Endometrial microvascular endothelial cells (primary cell): ENCODE measurements around the gene ESM1. TPM values are rescaled to one million over a fixed set of nuclear protein-coding genes. Genes with fewer than 3 reads are reported as not detected.
"Not testable (repeated sequence)": the region's sequence is repeated elsewhere in the genome, so short reads cannot be mapped to it uniquely, and the experiment has no call there.

Experiments
- in situ Hi-C: cut with HindIII; loops from 2 replicates; pipeline ENCODE4 v1.10.0; 2017; ENCODE audit warnings: low sequenced_read_pairs, low pct_unique_long_range_greater_than_20kb; ENCODE audit errors: inconsistent ontology term
- total RNA-seq: library from RNA; depleted of rRNA; stranded (reverse); fragments of >200 nt; gene quantifications from one replicate; pipeline ENCODE4 v1.2.3, GENCODE V29; 2015; ENCODE audit errors: inconsistent ontology term

ESM1 gene, protein sequence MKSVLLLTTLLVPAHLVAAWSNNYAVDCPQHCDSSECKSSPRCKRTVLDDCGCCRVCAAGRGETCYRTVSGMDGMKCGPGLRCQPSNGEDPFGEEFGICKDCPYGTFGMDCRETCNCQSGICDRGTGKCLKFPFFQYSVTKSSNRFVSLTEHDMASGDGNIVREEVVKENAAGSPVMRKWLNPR
- 365 TPM for total RNA-seq

DNA sequence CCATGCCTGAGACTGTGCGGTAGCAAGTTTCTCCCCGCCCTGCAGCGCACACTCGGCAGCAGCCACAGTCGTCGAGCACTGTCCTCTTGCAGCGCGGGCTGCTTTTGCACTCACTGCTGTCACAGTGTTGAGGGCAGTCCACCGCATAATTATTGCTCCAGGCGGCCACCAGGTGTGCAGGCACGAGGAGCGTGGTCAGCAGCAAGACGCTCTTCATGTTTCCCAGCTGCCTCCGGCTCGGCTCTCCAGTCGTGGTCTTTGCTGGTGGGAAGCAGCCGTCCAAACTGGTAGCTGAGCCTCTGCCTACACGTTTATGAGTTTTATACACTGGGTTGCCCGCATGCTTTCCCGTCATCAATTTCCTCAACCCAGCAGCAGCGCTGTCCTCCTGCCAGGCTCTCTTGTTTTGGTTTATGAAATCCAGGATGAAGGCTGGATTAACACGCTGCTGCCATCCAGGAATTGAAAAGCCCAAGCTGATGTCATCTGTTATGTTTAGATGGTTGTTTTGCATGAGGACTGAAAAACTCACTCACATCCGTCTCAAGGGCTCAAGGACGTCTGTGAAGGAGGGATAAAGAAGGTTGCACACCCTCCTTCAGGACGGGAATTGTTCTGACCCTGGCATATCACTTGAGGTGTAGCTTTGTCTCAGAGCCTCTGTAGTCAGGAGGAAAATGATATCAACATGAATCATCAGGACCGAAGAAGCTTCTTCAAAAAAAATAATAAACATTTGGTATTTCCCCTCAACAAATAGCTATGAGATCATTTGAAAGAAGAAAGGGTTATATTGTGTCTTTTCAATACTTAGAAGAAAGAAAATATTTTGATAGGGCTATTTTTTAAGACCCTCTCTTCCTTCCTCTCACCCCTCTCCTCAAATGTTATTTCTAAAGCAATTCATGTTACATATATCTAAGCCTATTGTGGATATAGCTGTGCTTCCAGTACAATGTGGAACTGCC, at the start of gene ESM1:
Gene ESM1, minus strand, starts transcription at position 293 of the 968 bp plus-strand sequence. Its CDS starts 76 bp downstream, at position 217.
- in situ Hi-C loops, result loop anchor here (25.0 kb wide), 1 partner anchor 152 kb away; no protein-coding TSS in a partner anchor

DNA sequence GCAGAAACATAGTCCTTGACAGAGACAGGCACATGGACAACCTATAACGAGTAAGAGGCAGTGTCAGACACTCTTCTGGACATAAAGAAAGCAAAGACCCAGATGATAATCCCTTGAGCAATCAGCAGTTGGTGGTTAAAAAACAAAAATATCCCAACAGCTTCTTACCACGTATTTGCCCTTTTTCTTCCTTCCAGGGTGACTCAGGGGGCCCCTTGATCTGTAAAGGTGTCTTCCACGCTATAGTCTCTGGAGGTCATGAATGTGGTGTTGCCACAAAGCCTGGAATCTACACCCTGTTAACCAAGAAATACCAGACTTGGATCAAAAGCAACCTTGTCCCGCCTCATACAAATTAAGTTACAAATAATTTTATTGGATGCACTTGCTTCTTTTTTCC, 48.2 kb upstream of the ESM1 start:
- in situ Hi-C loops, result no loop called here

DNA sequence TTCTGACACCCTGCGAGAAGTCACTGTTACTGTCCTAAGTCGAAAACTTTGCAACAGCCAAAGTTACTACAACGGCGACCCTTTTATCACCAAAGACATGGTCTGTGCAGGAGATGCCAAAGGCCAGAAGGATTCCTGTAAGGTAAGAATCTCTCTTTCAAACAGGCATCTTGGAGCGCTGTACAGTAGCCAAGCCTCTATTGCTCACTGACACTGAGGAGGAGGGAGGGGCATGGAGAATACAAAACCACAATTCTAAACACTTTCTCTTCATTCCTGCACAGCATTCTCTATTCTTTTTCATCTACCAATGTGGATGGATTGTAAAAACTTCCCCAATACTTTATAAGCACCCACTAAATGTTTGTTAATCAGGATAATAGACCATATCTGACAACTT, 46.1 kb upstream of the ESM1 start:
- in situ Hi-C loops, result no loop called here

DNA sequence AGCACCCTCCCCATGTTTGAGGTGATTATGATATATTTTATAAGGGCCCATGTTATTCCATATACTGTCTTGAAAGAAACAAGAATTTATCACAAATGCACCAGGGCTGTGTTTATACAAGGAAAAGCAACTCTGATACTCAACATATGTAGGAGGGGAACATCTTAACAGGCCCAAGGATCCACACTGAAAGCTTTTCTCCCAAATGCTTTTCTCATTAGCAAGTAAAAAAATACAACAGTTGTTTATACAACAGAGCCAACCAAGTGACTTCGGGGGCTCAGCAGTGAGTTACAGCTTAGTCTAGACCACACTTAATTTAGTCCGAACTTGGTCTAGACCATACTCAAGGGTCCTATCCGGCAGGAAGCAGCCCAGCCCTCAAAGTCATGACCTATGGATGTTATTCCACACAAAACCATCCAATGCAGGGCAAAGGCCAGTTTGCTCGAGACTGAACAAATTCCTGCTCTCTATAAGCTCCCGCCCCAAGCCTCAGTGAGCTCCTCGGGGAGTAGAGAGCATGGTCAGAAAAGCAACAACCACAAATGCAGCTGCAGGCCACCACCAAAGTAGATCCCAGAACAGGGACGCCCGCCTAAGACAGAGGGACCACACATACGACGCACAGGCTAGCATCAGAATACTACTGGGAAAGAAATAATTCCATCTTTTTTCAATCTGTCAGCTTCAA, 45.4 kb upstream of the ESM1 start:
- in situ Hi-C loops, result no loop called here

DNA sequence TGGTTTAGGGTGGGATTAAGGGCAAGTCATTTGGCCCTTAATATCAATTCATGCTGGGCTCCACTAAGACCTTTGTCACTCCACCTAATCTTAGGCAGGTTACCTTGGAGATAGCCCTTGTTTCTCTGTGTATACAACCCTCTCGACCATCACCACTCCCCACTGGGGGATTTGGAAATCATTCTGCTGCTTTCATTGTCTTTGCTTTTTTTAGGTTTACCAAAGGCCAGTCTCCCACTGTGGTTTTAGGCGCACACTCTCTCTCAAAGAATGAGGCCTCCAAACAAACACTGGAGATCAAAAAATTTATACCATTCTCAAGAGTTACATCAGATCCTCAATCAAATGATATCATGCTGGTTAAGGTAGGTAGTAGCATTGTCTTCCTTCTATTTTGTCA, 44.8 kb upstream of the ESM1 start:
- in situ Hi-C loops, result no loop called here

DNA sequence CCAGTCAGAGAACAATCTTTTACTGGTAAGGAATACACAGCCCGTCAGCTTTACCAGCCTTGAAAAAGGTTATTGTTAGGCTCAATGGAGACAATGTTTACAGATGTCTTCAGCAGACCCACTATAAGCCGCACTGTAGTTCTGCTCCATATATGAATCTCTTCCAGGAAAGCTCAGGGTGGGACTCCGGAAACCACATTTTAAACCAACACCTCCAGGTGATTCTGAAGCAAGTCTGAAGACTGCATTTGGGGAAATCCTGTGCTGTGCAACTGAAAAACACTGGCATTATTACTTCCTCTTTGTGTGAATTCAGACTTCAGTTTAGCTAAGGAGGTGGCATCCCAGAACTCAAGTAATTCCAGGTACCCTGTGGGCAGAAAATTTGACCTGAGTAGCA, 42.2 kb upstream of the ESM1 start:
- in situ Hi-C loops, result no loop called here

DNA sequence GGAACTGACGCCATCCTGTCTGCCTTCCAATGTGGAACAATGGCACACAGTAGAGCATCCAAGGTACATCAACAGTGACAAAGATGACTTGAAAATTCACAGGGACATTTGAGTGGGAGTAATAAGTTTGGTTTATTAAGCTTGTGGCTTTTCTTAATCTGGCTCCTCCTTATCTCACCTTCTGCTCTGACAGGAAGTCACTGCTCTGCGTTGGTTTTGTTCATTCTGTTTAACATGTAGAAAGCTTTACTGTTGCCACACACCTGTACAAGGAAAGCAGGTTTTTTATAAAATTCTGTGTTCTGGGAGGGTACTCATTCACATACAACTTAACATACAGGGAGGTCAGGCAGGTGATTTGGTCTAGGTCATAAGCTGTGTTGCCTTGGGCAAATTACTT, 37.1 kb upstream of the ESM1 start:
- in situ Hi-C loops, result no loop called here

DNA sequence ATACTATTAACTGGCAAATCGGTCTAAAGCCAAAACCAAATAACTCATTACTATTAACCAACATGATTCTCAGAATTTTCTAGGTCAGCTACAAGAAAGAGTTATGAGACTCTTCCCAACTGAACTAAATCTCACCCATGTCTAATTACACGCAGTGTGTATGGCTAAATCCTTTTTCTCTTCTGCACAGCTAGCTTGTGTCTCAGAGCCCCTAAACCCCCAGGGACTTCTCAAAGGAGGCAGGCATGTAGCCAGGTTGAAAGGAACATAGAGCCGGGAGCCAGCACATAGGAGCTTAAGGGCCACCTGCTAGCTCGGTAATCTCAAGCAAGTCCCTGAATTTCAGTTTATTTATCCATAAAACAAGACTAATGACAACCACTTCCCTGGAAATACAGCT, 36.4 kb upstream of the ESM1 start:
- in situ Hi-C loops, result no loop called here

DNA sequence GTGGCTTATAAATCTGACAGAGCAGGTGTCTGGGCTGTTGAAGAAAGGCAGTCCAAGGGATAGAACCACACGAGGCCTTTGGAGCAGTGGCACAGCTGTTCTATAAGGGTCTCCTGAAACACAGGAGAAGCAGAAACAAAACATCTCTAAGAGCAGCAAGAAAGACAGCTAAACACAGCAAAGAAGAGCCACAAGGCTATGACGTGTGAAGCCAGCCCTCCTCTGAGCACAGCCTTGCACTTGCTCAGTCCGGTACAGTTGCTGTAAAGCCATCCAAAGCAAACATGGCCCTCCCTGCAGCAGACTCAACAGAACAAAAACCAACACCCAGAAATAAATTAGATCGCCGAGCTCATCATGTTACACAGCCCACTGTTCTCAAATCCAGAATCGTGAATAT, 36.0 kb upstream of the ESM1 start:
- in situ Hi-C loops, result no loop called here

DNA sequence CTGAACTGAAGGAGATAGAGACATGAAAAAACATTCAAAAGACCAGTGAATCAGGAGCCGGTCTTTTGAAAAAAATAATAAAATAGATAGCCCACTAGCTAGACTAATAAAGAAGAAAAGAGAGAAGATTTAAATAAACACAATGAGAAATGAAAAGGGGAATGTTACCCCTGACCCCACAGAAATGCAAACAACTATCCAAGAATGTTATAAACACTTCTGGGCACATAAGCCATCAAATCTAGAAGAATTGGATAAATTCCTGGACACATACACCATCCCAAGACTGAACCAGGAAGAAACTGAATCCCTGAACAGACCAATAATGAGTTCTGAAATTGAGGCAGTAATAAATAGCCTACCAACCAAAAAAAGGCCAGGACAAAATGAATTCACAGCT, 24.8 kb upstream of the ESM1 start:
- in situ Hi-C loops, result not testable (repeated sequence)

DNA sequence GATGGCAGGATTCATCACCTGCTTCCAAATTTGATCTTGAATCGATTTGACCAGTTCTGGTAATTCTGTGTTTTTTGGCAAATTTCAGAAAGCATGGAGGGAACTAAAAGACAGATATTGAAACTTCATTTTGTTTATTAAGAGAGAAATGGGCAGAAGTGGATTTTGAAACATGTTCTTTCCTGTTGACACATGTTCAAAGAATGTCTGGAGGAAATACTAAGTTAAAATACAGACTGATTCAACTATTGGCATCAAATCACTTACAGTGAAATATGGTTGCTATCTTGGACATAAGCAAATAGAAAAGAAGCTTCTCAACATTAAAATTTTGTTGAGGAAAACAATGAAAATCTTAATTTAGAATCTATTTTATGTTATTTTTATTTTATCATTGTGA, 19.3 kb upstream of the ESM1 start:
- in situ Hi-C loops, result no loop called here

DNA sequence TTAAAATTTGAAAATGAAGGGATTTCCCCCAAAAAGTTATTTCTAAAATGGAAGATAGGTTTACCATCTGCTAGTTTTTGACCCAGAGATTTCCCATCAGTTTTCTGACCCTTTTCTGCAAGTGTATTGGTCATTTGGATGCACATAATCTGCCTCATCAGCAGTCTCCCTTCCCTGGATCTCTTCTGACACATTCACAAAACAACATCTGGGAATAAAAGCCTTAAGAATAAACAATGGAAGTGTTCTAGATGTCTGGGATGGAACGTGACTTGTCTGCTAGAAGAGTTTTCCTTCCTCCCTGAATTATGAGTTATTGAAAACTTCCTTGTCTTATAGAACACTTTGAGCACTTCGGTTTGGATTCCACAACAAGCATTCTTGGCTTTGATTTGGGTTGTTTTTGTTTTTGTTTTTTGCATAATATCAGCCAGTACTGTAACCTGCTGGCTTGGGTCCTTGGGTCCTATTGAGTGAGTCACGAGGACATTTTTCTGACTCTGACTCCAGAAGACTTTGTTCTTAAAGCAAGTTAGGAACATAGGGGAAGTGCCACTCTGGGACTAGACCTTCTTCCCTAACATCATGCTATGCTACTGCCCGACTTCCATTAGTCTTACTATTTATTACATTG, 18.2 kb upstream of the ESM1 start:
- in situ Hi-C loops, result no loop called here

DNA sequence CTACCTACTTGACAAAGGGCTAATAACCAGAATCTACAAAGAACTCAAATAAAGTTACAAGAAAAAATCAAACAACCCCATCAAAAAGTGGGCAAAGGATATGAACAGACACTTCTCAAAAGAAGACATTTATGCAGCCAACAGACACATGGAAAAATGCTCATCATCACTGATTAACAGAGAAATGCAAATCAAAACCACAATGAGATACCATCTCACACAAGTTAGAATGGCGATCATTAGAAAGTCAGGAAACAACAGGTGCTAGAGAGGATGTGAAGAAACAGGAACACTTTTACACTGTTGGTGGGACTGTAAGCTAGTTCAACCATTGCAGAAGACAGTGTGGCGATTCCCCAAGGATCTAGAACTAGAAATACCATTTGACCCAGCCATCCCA, 16.8 kb upstream of the ESM1 start:
- in situ Hi-C loops, result not testable (repeated sequence)

DNA sequence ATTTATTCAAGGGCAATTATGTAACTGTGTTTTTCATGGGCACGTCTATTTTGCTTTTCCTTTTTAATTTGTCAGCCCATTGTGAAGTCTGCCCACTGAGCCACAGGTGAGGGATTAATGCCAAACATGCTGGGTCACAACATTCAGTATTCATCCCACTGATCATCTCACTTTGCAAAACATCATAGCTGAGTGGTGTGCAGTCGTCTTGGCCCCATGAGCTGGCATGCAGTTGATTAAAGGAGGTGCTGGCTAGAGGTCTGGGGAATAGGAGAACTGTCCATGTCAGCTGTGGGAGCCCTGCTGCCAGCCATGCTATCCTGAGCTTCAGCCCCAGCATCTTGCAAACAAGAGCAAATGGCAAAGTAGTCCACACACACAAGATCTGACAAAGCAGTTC, 11.7 kb upstream of the ESM1 start:
- in situ Hi-C loops, result loop anchor here (25.0 kb wide), 1 partner anchor 140 kb away; no protein-coding TSS in a partner anchor

DNA sequence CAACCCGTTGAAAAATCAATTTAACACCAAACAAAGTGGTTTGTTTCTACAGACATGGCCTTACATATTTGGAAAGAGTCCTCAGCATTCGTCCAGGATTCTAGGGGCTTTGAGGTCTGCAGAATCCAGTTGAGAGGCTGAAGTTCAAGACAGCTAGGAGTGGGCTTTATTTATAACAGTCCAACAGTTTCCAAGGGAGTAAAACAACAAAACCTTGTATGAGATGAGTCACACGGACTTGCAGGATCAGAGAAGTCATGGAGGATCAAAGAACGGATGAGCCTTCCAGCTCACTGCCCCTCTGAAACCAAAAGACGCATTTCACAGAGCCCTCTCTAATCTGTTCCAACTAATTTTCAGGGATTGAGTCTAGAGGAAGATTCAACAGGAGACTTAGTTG, 11.1 kb upstream of the ESM1 start:
- in situ Hi-C loops, result loop anchor here (25.0 kb wide), 1 partner anchor 141 kb away; no protein-coding TSS in a partner anchor

DNA sequence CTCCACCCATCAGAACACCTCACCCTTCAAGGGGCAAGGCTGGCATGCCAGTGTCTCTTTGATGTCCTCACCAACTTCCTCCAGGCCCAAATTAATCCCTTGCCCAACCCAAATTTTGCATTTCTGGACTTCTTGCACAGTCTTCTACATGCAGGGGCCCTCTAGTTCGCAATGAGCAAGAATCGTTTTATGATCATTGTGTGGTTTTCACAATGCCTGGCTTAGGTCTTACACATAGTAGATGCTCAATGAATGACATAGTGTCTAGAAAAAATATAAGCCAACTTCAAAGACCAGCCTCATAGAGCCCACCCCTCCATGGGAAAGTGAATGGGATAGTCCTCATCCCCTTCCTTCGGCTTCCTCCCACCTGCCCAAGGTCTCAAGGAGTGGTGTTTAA, 9.8 kb upstream of the ESM1 start:
- in situ Hi-C loops, result loop anchor here (25.0 kb wide), 1 partner anchor 142 kb away; no protein-coding TSS in a partner anchor

DNA sequence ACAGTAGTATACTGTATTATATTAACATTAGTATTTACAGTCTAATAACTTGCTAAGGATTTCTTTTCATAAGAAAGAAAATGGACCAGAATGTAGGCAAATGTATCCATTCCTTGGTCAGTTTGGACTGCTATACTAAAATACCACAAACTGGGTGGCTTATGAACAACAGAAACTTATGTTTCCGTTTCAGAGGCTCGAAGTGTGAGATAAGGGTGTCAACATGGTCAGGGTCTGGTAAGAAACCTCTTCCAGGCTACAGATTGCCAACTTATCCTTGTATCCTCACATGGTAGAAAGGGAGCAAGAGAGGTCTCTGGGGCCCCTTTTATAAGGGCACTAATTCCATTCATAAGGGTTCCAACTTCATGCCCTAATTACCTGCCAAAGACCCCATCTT, 9.2 kb upstream of the ESM1 start:
- in situ Hi-C loops, result loop anchor here (25.0 kb wide), 1 partner anchor 143 kb away; no protein-coding TSS in a partner anchor

DNA sequence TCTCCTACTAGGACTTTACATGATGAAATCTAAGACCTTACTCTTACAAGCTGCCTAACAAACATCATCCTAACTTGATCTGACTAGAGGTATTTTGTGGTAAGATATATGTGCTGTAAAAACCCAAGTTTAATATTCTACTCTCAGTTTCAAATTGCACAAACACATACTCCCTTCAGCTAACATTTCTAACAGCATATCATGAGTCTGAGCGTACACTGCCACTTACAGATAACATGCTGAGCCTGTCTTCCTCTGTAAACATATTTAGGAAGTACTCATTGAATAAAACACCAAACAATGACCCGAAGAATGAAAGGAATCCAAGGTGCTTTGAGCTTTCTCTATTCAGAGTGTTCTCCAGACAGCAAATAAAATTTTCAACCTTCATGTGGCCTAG, 7.9 kb upstream of the ESM1 start:
- in situ Hi-C loops, result loop anchor here (25.0 kb wide), 1 partner anchor 144 kb away; no protein-coding TSS in a partner anchor

DNA sequence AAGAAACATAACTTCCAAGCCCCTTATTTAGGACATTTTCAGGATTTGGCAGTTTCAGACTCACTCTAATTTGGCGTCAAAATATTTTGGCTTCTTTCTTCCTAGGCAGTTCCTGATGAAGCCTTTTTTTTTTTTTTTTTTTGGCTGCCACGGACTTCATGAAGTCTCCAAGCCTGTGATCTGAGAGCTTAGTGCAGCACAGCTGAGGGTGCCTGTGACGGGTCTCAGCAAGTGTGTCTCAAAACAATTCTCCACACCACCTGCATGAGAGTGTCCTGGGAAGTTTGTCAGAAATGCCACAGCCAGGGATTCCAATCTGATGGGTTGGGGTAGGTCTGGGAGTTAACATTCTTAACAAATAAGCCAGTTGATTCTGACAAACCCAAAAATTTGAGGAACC, 6.0 kb upstream of the ESM1 start:
- in situ Hi-C loops, result loop anchor here (25.0 kb wide), 1 partner anchor 146 kb away; no protein-coding TSS in a partner anchor
